Measurements from ENCODE around the gene QRICH2. TPM values are rescaled to one million over a fixed set of nuclear protein-coding genes. Genes with fewer than 3 reads are reported as not detected.
"Not testable (repeated sequence)": the region's sequence is repeated elsewhere in the genome, so short reads cannot be mapped to it uniquely, and the experiment has no call there.

Gene QRICH2
- total and polyA plus RNA-seq, 2 experiments from 2014 or later: 5.0 to 6.8 TPM

- Histone ChIP-seq H3K27ac (no peak overlapping the region), H3K27me3 (peaks cover 14% of the 10 kb centered on the region), H3K4me1 (ENCODE audit: low read depth) (no peaks in the 10 kb centered on the region), H3K36me3 (no peaks in the 10 kb centered on the region), H3K4me3 (no peak overlapping the region), H3K9me3 (ENCODE audit: low read depth) (no peaks in the 10 kb centered on the region)
- DNase-seq (ENCODE audit: low read depth in 1 of 2, low spot score in 1 of 2): no peak
- no peak for TF ChIP-seq CTCF (IDR thresholded peaks at IDR 0.05; ENCODE audit: low read depth, low read length)
Measured at GRCh38 chr17:76232342-76232741, 75.7 kb downstream of the QRICH2 start.

GRCh38 chr17:76226749-76227148 lies 81.3 kb downstream of the QRICH2 start:
- H3K27me3 ChIP-seq; H3K36me3 ChIP-seq; H3K27ac ChIP-seq; H3K4me3 ChIP-seq; H3K9me3 ChIP-seq (ENCODE audit: low read depth); DNase-seq (ENCODE audit: low read depth in 1 of 2, low spot score in 1 of 2); H3K4me1 ChIP-seq (ENCODE audit: low read depth): not testable (repeated sequence)

- H3K9me3 ChIP-seq (ENCODE audit: low read depth); DNase-seq (ENCODE audit: low read depth in 1 of 2, low spot score in 1 of 2); H3K27me3 ChIP-seq; H3K4me3 ChIP-seq; H3K4me1 ChIP-seq (ENCODE audit: low read depth); H3K27ac ChIP-seq; H3K36me3 ChIP-seq: not testable (repeated sequence)
Measured at GRCh38 chr17:76225373-76226086, 82.5 kb downstream of the QRICH2 start.

Other genes starting within 250 kb of the QRICH2 start
- gene SRP68, start 235.8 kb downstream of the QRICH2 start, total RNA-seq: 33.4 and 55.4 TPM in 2 replicates
- gene SRP68, start 235.8 kb downstream of the QRICH2 start, polyA plus RNA-seq: 103 and 123 TPM in 2 replicates
- 0.32 TPM in 1 of 2 replicates, not detected in the other for gene GALR2, start 233.5 kb downstream of the QRICH2 start, total RNA-seq
- 0.55 TPM in 1 of 2 replicates, not detected in the other for gene GALR2, start 233.5 kb downstream of the QRICH2 start, polyA plus RNA-seq
- gene ZACN, start 229.1 kb downstream of the QRICH2 start, total RNA-seq: not detected in 2 replicates
- 5.8 and 33.8 TPM in 2 replicates for gene ZACN, start 229.1 kb downstream of the QRICH2 start, polyA plus RNA-seq
- 121 and 166 TPM in 2 replicates for gene EXOC7, start 204.5 kb downstream of the QRICH2 start, total RNA-seq
- gene EXOC7, start 204.5 kb downstream of the QRICH2 start, polyA plus RNA-seq: 134 and 167 TPM in 2 replicates
- gene FOXJ1, start 167.0 kb downstream of the QRICH2 start, total RNA-seq: 0.07 and 0.12 TPM in 2 replicates
- 0.18 TPM in 1 of 2 replicates, not detected in the other for gene FOXJ1, start 167.0 kb downstream of the QRICH2 start, polyA plus RNA-seq
- gene RNF157, start 67.8 kb downstream of the QRICH2 start, total RNA-seq: 11.4 and 15.0 TPM in 2 replicates
- 11.0 and 15.2 TPM in 2 replicates for gene RNF157, start 67.8 kb downstream of the QRICH2 start, polyA plus RNA-seq
- 13.5 and 23.2 TPM in 2 replicates for gene UBALD2, start 42.9 kb downstream of the QRICH2 start, total RNA-seq
- 13.2 and 19.6 TPM in 2 replicates for gene UBALD2, start 42.9 kb downstream of the QRICH2 start, polyA plus RNA-seq
- gene PRPSAP1, start 45.6 kb upstream of the QRICH2 start, total RNA-seq: 59.5 and 63.5 TPM in 2 replicates
- 80.4 and 114 TPM in 2 replicates for gene PRPSAP1, start 45.6 kb upstream of the QRICH2 start, polyA plus RNA-seq
- gene SPHK1, start 76.3 kb upstream of the QRICH2 start, total RNA-seq: 19.4 and 24.3 TPM in 2 replicates
- 14.3 and 18.7 TPM in 2 replicates for gene SPHK1, start 76.3 kb upstream of the QRICH2 start, polyA plus RNA-seq
- gene UBE2O, start 144.9 kb upstream of the QRICH2 start, total RNA-seq: 44.9 and 62.6 TPM in 2 replicates
- gene UBE2O, start 144.9 kb upstream of the QRICH2 start, polyA plus RNA-seq: 28.5 and 31.9 TPM in 2 replicates
- 0.28 and 0.33 TPM in 2 replicates for gene AANAT, start 159.3 kb upstream of the QRICH2 start, total RNA-seq
- 2.1 TPM in 1 of 2 replicates, not detected in the other for gene AANAT, start 159.3 kb upstream of the QRICH2 start, polyA plus RNA-seq
- gene RHBDF2, start 193.1 kb upstream of the QRICH2 start, total RNA-seq: 6.8 and 18.7 TPM in 2 replicates
- 8.7 and 9.5 TPM in 2 replicates for gene RHBDF2, start 193.1 kb upstream of the QRICH2 start, polyA plus RNA-seq
- gene CYGB, start 229.4 kb upstream of the QRICH2 start, total RNA-seq: 7.4 and 10.3 TPM in 2 replicates
- 3.5 and 11.9 TPM in 2 replicates for gene CYGB, start 229.4 kb upstream of the QRICH2 start, polyA plus RNA-seq
- 7.3 and 7.7 TPM in 2 replicates for gene PRCD, start 231.8 kb upstream of the QRICH2 start, total RNA-seq
- 13.3 and 14.4 TPM in 2 replicates for gene PRCD, start 231.8 kb upstream of the QRICH2 start, polyA plus RNA-seq